HG02642 (cell line): ENCODE measurements around the gene CDKAL1.

Experiments used
- ATAC-seq: cut with Tn5 transposase; IDR thresholded peaks from one replicate; pipeline ENCODE4 v1.9.1; 2021; ENCODE audit warnings: mild to moderate bottlenecking; ENCODE audit not compliant: unreplicated experiment, poor library complexity

The CDKAL1 gene

GRCh38 chr6:21109391-21110178, 575.3 kb downstream of the CDKAL1 start:
- ATAC-seq = no peak

GRCh38 chr6:21110684-21111083, 576.4 kb downstream of the CDKAL1 start:
- ATAC-seq = no peak

GRCh38 chr6:21111093-21111725, 577.0 kb downstream of the CDKAL1 start:
- no peak for ATAC-seq

GRCh38 chr6:21115111-21115510, 580.9 kb downstream of the CDKAL1 start:
- ATAC-seq = no peak

GRCh38 chr6:21116736-21117135, 582.5 kb downstream of the CDKAL1 start:
- no peak for ATAC-seq

GRCh38 chr6:21118216-21118780, 584.0 kb downstream of the CDKAL1 start:
- ATAC-seq = no peak

- ATAC-seq = no peak
These were observed 587.4 kb downstream of the CDKAL1 start for GRCh38 chr6:21121636-21122136.

GRCh38 chr6:21123507-21124436, 589.5 kb downstream of the CDKAL1 start:
- ATAC-seq = no peak

GRCh38 chr6:21128601-21129000, 594.3 kb downstream of the CDKAL1 start:
- ATAC-seq = no peak

- no peak for ATAC-seq
These were observed 597.1 kb downstream of the CDKAL1 start for GRCh38 chr6:21131406-21131805.

GRCh38 chr6:21132446-21132845, 598.2 kb downstream of the CDKAL1 start:
- ATAC-seq = no peak

GRCh38 chr6:21132856-21133838, 598.9 kb downstream of the CDKAL1 start:
- no peak for ATAC-seq

- no peak for ATAC-seq
These were observed 599.6 kb downstream of the CDKAL1 start for GRCh38 chr6:21133901-21134300.

- no peak for ATAC-seq
These were observed 600.1 kb downstream of the CDKAL1 start for GRCh38 chr6:21134356-21134755.

- no peak for ATAC-seq
These were observed 601.3 kb downstream of the CDKAL1 start for GRCh38 chr6:21135484-21136013.

- ATAC-seq = no peak
These were observed 603.6 kb downstream of the CDKAL1 start for GRCh38 chr6:21137700-21138335.

- no peak for ATAC-seq
These were observed 604.2 kb downstream of the CDKAL1 start for GRCh38 chr6:21138336-21139069.

- no peak for ATAC-seq
These were observed 606.7 kb downstream of the CDKAL1 start for GRCh38 chr6:21140966-21141365.
